HEK293T (cell line): Measurements from ENCODE around the gene SC5D.

ENCODE experiments used
- BHLHE40 ChIP-seq: fragments of 450-650 bp; IDR thresholded peaks from 2 replicates; pipeline ENCODE4 v1.6.1; 2016; ENCODE audit warnings: mild to moderate bottlenecking, moderate library complexity, borderline replicate concordance
- FOXA1 ChIP-seq: fragments of 450-650 bp; IDR thresholded peaks from 2 replicates; pipeline ENCODE4 v1.6.1; 2016; ENCODE audit warnings: mild to moderate bottlenecking
- FOXK2 ChIP-seq: fragments of 450-650 bp; IDR thresholded peaks from 2 replicates; pipeline ENCODE4 v1.6.1; 2016; ENCODE audit warnings: mild to moderate bottlenecking
- HDGF ChIP-seq: fragments of 450-650 bp; IDR thresholded peaks from 2 replicates; pipeline ENCODE4 v1.6.1; 2017; ENCODE audit warnings: antibody characterized with exemption, borderline replicate concordance
- TARDBP ChIP-seq: fragments of 450-650 bp; IDR thresholded peaks from 2 replicates; pipeline ENCODE4 v1.6.1; 2016

- TF ChIP-seq TARDBP (no peak), FOXK2 (no peak), FOXA1 (no peak), HDGF (no peak), BHLHE40 (no peak)
Observed at GRCh38 chr11:121337078-121337477, 44.5 kb downstream of the SC5D start.
